ENCODE results near the gene ITSN1. TPM values are rescaled to one million over a fixed set of nuclear protein-coding genes. Genes with fewer than 3 reads are reported as not detected.

The ITSN1 gene
- total RNA-seq, 1 experiment from 2014 or later: 50.3 TPM

- H3K27ac ChIP-seq (ENCODE audit: low read length): no peak overlapping the region
- ChIA-PET POLR2A (no interaction called here), CTCF (no interaction called here)
- TF ChIP-seq TCF7L2 (IDR thresholded peaks at IDR 0.05; ENCODE audit: low read depth, low read length): no peak
- TF ChIP-seq, protein P1, sequence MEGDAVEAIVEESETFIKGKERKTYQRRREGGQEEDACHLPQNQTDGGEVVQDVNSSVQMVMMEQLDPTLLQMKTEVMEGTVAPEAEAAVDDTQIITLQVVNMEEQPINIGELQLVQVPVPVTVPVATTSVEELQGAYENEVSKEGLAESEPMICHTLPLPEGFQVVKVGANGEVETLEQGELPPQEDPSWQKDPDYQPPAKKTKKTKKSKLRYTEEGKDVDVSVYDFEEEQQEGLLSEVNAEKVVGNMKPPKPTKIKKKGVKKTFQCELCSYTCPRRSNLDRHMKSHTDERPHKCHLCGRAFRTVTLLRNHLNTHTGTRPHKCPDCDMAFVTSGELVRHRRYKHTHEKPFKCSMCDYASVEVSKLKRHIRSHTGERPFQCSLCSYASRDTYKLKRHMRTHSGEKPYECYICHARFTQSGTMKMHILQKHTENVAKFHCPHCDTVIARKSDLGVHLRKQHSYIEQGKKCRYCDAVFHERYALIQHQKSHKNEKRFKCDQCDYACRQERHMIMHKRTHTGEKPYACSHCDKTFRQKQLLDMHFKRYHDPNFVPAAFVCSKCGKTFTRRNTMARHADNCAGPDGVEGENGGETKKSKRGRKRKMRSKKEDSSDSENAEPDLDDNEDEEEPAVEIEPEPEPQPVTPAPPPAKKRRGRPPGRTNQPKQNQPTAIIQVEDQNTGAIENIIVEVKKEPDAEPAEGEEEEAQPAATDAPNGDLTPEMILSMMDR (IDR thresholded peaks at IDR 0.05): no peak
- no peak for TF ChIP-seq POLR2AphosphoS5 (IDR thresholded peaks at IDR 0.05; ENCODE audit: low read depth, low read length)
- TF ChIP-seq SIN3A (IDR thresholded peaks at IDR 0.05; ENCODE audit: borderline replicate concordance, insufficient read depth, low read depth, low read length): no peak
- peaks cover 2% of the 10 kb centered on the region; the same call in 1 of the 2 replicates for H3K36me3 ChIP-seq (ENCODE audit: control insufficient read depth, insufficient read depth, low read length)
- no peaks in the 10 kb centered on the region for H3K9me3 ChIP-seq (ENCODE audit: control insufficient read depth, insufficient read depth, low read depth, low read length)
- in situ Hi-C loops (cut with HindIII; ENCODE audit: low pct_unique_long_range_greater_than_20kb, low sequenced_read_pairs): no loop called here
- ATAC-seq (no peak), DNase-seq (ENCODE audit: low read depth, low spot score) (no peak)
- H3K4me1 ChIP-seq (ENCODE audit: control insufficient read depth, insufficient read depth, low read length): no peaks in the 10 kb centered on the region
- no TSS peak for BruUV-seq (replicated peaks)
- intact Hi-C loops (cut with micrococcal nuclease; ENCODE audit: unreplicated experiment): no loop called here
- H3K4me3 ChIP-seq (ENCODE audit: low read depth in 2 of 2, low read length in 2 of 2): no peak overlapping the region
- no peaks in the 10 kb centered on the region for H3K27me3 ChIP-seq (ENCODE audit: control insufficient read depth, insufficient read depth, low read length)
Observed at GRCh38 chr21:33839806-33840205, 197.5 kb downstream of the ITSN1 start.

DNA sequence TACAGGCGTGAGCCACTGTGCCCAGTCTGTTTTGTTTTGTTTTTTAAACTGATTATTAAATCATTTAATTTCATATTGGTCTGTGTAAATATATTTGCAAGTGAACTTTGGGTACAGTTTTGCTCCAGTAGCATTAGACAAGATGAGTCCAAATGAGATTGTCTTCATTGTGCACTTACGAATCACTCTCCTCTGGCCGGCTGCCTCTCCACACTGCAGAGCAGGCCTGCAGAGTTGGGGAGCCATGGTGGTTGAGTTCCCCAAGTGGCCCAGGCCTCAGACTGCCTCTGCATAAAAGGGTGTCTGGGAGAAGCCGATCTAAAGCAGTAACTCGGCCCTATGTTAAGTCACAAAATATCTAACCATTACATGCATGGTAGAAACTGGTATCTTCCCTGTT is 198.5 kb downstream of the ITSN1 start:
- TF ChIP-seq TCF7L2 (IDR thresholded peaks at IDR 0.05; ENCODE audit: low read depth, low read length) (no peak), SIN3A (IDR thresholded peaks at IDR 0.05; ENCODE audit: borderline replicate concordance, insufficient read depth, low read depth, low read length) (no peak), POLR2AphosphoS5 (IDR thresholded peaks at IDR 0.05; ENCODE audit: low read depth, low read length) (no peak), REST (IDR thresholded peaks at IDR 0.05; ENCODE audit: insufficient read depth in 1 of 2, low read depth in 2 of 2, low read length in 1 of 2) (no peak)
- TF ChIP-seq, protein P1 (IDR thresholded peaks at IDR 0.05): no peak

More for the DNA sequence above, 198.5 kb downstream of the ITSN1 start:
- Histone ChIP-seq H3K4me1 (ENCODE audit: control insufficient read depth, insufficient read depth, low read length) (no peaks in the 10 kb centered on the region), H3K9me3 (ENCODE audit: control insufficient read depth, insufficient read depth, low read depth, low read length) (no peaks in the 10 kb centered on the region), H3K36me3 (ENCODE audit: control insufficient read depth, insufficient read depth, low read length) (peaks cover 2% of the 10 kb centered on the region; the same call in 1 of the 2 replicates), H3K4me3 (ENCODE audit: low read depth in 2 of 2, low read length in 2 of 2) (no peak overlapping the region), H3K27ac (ENCODE audit: low read length) (no peak overlapping the region), H3K27me3 (ENCODE audit: control insufficient read depth, insufficient read depth, low read length) (no peaks in the 10 kb centered on the region)
- ATAC-seq: no peak
- no TSS peak for BruUV-seq (replicated peaks)
- ChIA-PET CTCF (no interaction called here), POLR2A (no interaction called here)
- intact Hi-C loops (cut with micrococcal nuclease; ENCODE audit: unreplicated experiment): no loop called here
- in situ Hi-C loops (cut with HindIII; ENCODE audit: low pct_unique_long_range_greater_than_20kb, low sequenced_read_pairs): no loop called here
- DNase-seq (ENCODE audit: low read depth, low spot score): no peak
